ENCODE results near the gene ARHGAP1. TPM values are rescaled to one million over a fixed set of nuclear protein-coding genes. Genes with fewer than 3 reads are reported as not detected.

Gene ARHGAP1
- polyA plus RNA-seq, 1 donor from 2014 or later: 9.3 TPM

GRCh38 chr11:46628961-46629360, 71.5 kb downstream of the ARHGAP1 start:
- Histone ChIP-seq H3K4me2 (ENCODE audit: low read length) (no peak overlapping the region), H3K4me3 (ENCODE audit: low read length) (no peak overlapping the region), H3K27ac (ENCODE audit: low read length) (no peak overlapping the region), H4K20me1 (ENCODE audit: insufficient read depth) (no peaks in the 10 kb centered on the region), H2AFZ (ENCODE audit: low read depth, low read length) (no peak overlapping the region), H3K9me3 (ENCODE audit: low read length) (no peaks in the 10 kb centered on the region), H3K9me2 (ENCODE audit: insufficient read depth, low read length) (no peaks in the 10 kb centered on the region), H3K27me3 (ENCODE audit: insufficient read depth, low read depth, low read length) (no peaks in the 10 kb centered on the region), H3K9ac (ENCODE audit: low read length) (no peak overlapping the region), H3F3A (ENCODE audit: insufficient read depth, low read length, poor library complexity, severe bottlenecking) (no peaks in the 10 kb centered on the region), H3K79me2 (replicated peaks; ENCODE audit: insufficient read depth, low read length) (peaks cover 12% of the 10 kb centered on the region), H3K36me3 (ENCODE audit: insufficient read depth, low read length) (no peaks in the 10 kb centered on the region)
- TF ChIP-seq REST (IDR thresholded peaks at IDR 0.05; ENCODE audit: borderline replicate concordance): no peak
- TF ChIP-seq POLR2AphosphoS5 (IDR thresholded peaks at IDR 0.05): no peak
- TF ChIP-seq MXI1 (conservative IDR thresholded peaks at IDR 0.05; ENCODE audit: poor library complexity, severe bottlenecking): no peak
- TF ChIP-seq SMC3 (conservative IDR thresholded peaks at IDR 0.05; ENCODE audit: poor library complexity): no peak
- no peak for TF ChIP-seq TAF1 (IDR thresholded peaks at IDR 0.05; ENCODE audit: low read depth)
- TF ChIP-seq, protein P1, sequence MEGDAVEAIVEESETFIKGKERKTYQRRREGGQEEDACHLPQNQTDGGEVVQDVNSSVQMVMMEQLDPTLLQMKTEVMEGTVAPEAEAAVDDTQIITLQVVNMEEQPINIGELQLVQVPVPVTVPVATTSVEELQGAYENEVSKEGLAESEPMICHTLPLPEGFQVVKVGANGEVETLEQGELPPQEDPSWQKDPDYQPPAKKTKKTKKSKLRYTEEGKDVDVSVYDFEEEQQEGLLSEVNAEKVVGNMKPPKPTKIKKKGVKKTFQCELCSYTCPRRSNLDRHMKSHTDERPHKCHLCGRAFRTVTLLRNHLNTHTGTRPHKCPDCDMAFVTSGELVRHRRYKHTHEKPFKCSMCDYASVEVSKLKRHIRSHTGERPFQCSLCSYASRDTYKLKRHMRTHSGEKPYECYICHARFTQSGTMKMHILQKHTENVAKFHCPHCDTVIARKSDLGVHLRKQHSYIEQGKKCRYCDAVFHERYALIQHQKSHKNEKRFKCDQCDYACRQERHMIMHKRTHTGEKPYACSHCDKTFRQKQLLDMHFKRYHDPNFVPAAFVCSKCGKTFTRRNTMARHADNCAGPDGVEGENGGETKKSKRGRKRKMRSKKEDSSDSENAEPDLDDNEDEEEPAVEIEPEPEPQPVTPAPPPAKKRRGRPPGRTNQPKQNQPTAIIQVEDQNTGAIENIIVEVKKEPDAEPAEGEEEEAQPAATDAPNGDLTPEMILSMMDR (IDR thresholded peaks at IDR 0.05; ENCODE audit: poor library complexity, severe bottlenecking): no peak
- no peak for TF ChIP-seq RAD21 (conservative IDR thresholded peaks at IDR 0.05)
- TF ChIP-seq EZH2 (IDR thresholded peaks at IDR 0.05; ENCODE audit: borderline replicate concordance, insufficient read depth, low read length, poor library complexity, severe bottlenecking): no peak
- no peak for TF ChIP-seq EP300 (conservative IDR thresholded peaks at IDR 0.05; ENCODE audit: poor library complexity, severe bottlenecking)

Other genes with a start within 250 kb of the ARHGAP1 start
- 34.5 and 37.6 TPM in 2 replicates for gene AMBRA1, start 106.6 kb downstream of the ARHGAP1 start, polyA plus RNA-seq
- 5.4 and 9.5 TPM in 2 replicates for gene HARBI1, start 83.4 kb downstream of the ARHGAP1 start, polyA plus RNA-seq
- gene ATG13, start 83.1 kb downstream of the ARHGAP1 start, polyA plus RNA-seq: 21.1 and 28.5 TPM in 2 replicates
- gene ZNF408, start 412 bp upstream of the ARHGAP1 start, polyA plus RNA-seq: 9.1 and 15.5 TPM in 2 replicates
- gene F2, start 18.6 kb upstream of the ARHGAP1 start, polyA plus RNA-seq: 0.40 and 0.94 TPM in 2 replicates
- gene CKAP5, start 145.7 kb upstream of the ARHGAP1 start, polyA plus RNA-seq: 82.4 and 90.3 TPM in 2 replicates
- gene LRP4, start 217.9 kb upstream of the ARHGAP1 start, polyA plus RNA-seq: 0.18 TPM in 1 of 2 replicates, not detected in the other
- gene CSTPP1, start 236.1 kb upstream of the ARHGAP1 start, polyA plus RNA-seq: 46.4 and 64.3 TPM in 2 replicates

All from neural cell (in vitro differentiated cells).